ENCODE measurements around the gene TULP1.

DNA sequence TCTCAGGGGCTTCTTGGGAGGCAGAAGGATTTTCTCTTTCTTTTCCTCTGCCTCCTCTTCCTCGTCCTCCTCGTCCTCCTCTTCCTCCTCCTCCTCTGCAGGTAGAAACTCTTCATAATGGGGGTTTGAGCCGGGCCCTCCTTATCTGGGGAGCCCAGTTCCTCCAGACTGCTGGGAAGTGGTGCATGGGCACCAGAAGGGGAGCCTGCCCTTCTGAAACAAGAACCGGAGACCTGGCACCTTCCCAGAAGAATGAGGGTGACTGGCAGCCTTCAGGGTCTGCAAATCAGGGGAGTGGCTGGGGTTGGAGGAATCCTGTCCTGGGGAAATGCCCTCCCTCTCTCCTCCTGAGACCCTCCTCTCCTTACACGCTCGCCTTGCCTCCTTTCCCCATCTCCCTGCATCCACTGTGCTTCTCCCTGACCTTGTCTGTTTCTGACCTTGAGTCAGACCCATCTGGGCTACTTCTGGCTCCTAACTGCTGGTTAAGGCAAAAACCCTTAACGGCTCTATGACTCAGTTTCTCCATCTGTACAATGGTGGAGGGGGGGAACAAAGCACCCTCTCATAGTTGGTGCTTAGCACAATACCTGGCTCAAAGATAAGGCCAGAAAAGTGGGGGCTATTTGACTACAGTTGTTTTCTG, 1.7 kb downstream of the TULP1 start:
- TF ChIP-seq, protein P1, sequence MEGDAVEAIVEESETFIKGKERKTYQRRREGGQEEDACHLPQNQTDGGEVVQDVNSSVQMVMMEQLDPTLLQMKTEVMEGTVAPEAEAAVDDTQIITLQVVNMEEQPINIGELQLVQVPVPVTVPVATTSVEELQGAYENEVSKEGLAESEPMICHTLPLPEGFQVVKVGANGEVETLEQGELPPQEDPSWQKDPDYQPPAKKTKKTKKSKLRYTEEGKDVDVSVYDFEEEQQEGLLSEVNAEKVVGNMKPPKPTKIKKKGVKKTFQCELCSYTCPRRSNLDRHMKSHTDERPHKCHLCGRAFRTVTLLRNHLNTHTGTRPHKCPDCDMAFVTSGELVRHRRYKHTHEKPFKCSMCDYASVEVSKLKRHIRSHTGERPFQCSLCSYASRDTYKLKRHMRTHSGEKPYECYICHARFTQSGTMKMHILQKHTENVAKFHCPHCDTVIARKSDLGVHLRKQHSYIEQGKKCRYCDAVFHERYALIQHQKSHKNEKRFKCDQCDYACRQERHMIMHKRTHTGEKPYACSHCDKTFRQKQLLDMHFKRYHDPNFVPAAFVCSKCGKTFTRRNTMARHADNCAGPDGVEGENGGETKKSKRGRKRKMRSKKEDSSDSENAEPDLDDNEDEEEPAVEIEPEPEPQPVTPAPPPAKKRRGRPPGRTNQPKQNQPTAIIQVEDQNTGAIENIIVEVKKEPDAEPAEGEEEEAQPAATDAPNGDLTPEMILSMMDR (IDR thresholded peaks at IDR 0.05; ENCODE audit: insufficient read depth, low read length, poor library complexity, severe bottlenecking), result no peak
- TF ChIP-seq EZH2phosphoT487 (conservative IDR thresholded peaks at IDR 0.05; ENCODE audit: low read length), result no peak

Measured in SU-DHL-6 (cell line).